ENCODE results near the gene DUT.

- TF ChIP-seq CTCF (IDR thresholded peaks at IDR 0.05) (no peak), ZFX (IDR thresholded peaks at IDR 0.05; ENCODE audit: borderline replicate concordance) (no peak)
Measured at GRCh38 chr15:48340111-48340510, 8.9 kb downstream of the DUT start.
